GM12878 (cell line): ENCODE results near the gene TRIAP1. TPM values are rescaled to one million over a fixed set of nuclear protein-coding genes. Genes with fewer than 3 reads are reported as not detected.
A peak's percentile ranks its signal among the peaks of the same experiment; 100 is the strongest.

Experiments used
- ATAC-seq: fragments of 200-7000 bp; cut with Tn5 transposase; 3 replicates; pipeline ENCODE4 v1.9.1; 2020; ENCODE audit warnings: mild to moderate bottlenecking, moderate library complexity
- BruUV-seq: library from RNA; stranded (reverse); fragments of 400-500 nt; replicated peaks from 2 replicates; lab custom pipeline; 2021; lab: Mats Ljungman, UMichigan
- CTCF ChIA-PET: fragments of 300-600 bp; sonication (Branson Sonifier 250); formaldehyde crosslinking; extraction: SDS; loops from one replicate; lab custom pipeline; 2021; ENCODE audit warnings: inconsistent platforms; lab: Yijun Ruan, JAX
- POLR2A ChIA-PET: fragments of 350-600 bp; formaldehyde crosslinking; extraction: SDS; loops from one replicate; lab custom pipeline; 2021; ENCODE audit warnings: inconsistent platforms; lab: Charles Lee
- RAD21 ChIA-PET: fragments of 300-600 bp; sonication (Branson Sonifier 250); formaldehyde crosslinking; loops from one replicate; lab custom pipeline; 2023; ENCODE audit warnings: antibody characterized with exemption; ENCODE audit not compliant: unreplicated experiment; lab: Charles Lee
- SMC1A ChIA-PET: fragments of 300-600 bp; sonication (Branson Sonifier 250); formaldehyde crosslinking; loops from one replicate; lab custom pipeline; 2023; ENCODE audit not compliant: unreplicated experiment, uncharacterized antibody; lab: Charles Lee
- DNase-seq: peaks from one replicate; pipeline ENCODE4 v3.0.0-alpha.2; 2011; ENCODE audit warnings: low read depth, low spot score
- FAIRE-seq: peaks from 3 replicates; lab custom pipeline; 2011; peaks lifted over from hg19 to GRCh38; lab: Jason Lieb, UNC
- H2AFZ ChIP-seq: 2 replicates; pipeline ENCODE4 v1.6.0; 2011; ENCODE audit warnings: low read depth, low read length, control low read depth; ENCODE audit not compliant: control insufficient read depth
- H3K27ac ChIP-seq: 2 replicates; pipeline ENCODE4 v1.5.1; 2011; ENCODE audit warnings: control low read depth; ENCODE audit not compliant: control insufficient read depth, insufficient read depth
- H3K27me3 ChIP-seq, 2 experiments: replicated peaks in 1 of 2; 2 replicates each; pipeline versions ENCODE4 v1.6.0 to v1.6.1; 2011; ENCODE audit warnings: low read length in 1 of 2; ENCODE audit not compliant: control insufficient read depth in 2 of 2, insufficient read depth in 2 of 2
- H3K36me3 ChIP-seq, 2 experiments: 2 replicates each; pipeline ENCODE4 v1.5.1; 2011; ENCODE audit warnings: low read length in 1 of 2; ENCODE audit not compliant: control insufficient read depth in 2 of 2, insufficient read depth in 2 of 2
- H3K4me1 ChIP-seq: 2 replicates; pipeline ENCODE4 v1.6.1; 2011; ENCODE audit warnings: mild to moderate bottlenecking, low read length, moderate library complexity, mixed read lengths; ENCODE audit not compliant: control insufficient read depth, insufficient read depth
- H3K4me2 ChIP-seq: 2 replicates; pipeline ENCODE4 v1.6.0; 2011; ENCODE audit warnings: control low read depth; ENCODE audit not compliant: control insufficient read depth, insufficient read depth
- H3K4me3 ChIP-seq: fragments of 200-600 bp; sonication (generic); 2 replicates; pipeline ENCODE4 v1.5.1; 2016
- H3K79me2 ChIP-seq: 2 replicates; pipeline ENCODE4 v1.6.0; 2011; ENCODE audit warnings: low read length; ENCODE audit not compliant: control insufficient read depth, insufficient read depth
- H3K9ac ChIP-seq: 2 replicates; pipeline ENCODE4 v1.8.0; 2011; ENCODE audit warnings: low read length, control low read depth, mixed read lengths; ENCODE audit not compliant: control insufficient read depth, insufficient read depth
- H3K9me3 ChIP-seq: replicated peaks from 3 replicates; pipeline ENCODE4 v1.5.1; 2011; ENCODE audit warnings: mild to moderate bottlenecking, low read length; ENCODE audit not compliant: control insufficient read depth, insufficient read depth
- H4K20me1 ChIP-seq: 2 replicates; pipeline ENCODE4 v1.6.0; 2011; ENCODE audit not compliant: control insufficient read depth, insufficient read depth
- SPI1 ChIP-seq: IDR thresholded peaks from 2 replicates; pipeline ENCODE4 v1.6.1; 2011; ENCODE audit warnings: low read depth, mild to moderate bottlenecking, low read length, moderate library complexity, borderline replicate concordance; ENCODE audit not compliant: insufficient read depth
- ZBED1 ChIP-seq: IDR thresholded peaks from 2 replicates; pipeline ENCODE4 v1.6.1; 2016; ENCODE audit warnings: borderline replicate concordance
- WGBS: methylation state at CpG from one replicate; pipeline ENCODE4 v1.1.6; 2016; ENCODE audit warnings: low lambda C conversion rate; ENCODE audit not compliant: insufficient replicate concordance, insufficient coverage; ENCODE audit errors: missing lambda C conversion rate; 5-methylcytosine and 5-hydroxymethylcytosine counted together
- in situ Hi-C: fragments of 300-500 bp; cut with MboI; formaldehyde crosslinking; loops from 9 replicates; pipeline ENCODE4 v1.14.3; 2018; ENCODE audit warnings: mixed read lengths
- intact Hi-C: fragments of 100-400 bp; cut with micrococcal nuclease; formaldehyde crosslinking; loops from one replicate; pipeline ENCODE4 v1.14.2; 2022; ENCODE audit not compliant: unreplicated experiment
- polyA plus RNA-seq, 11 experiments: library from polyadenylated mRNA; depleted of rRNA in 4 of 11; unstranded in 6 of 11; stranded (reverse) in 5 of 11; fragments of >200 nt; fragmentation: Nextera tagmentation in 4 of 11; fragmentation: Illumina TruSeq in 1 of 11; extraction: Ambion mirVana in 4 of 11; extraction: Trizol in 1 of 11; gene quantifications; 1 replicate in 1 of 11; 2 replicates in 10 of 11; pipeline versions ENCODE4 v1.2.1 to v1.2.3, GENCODE V29; 2011 to 2016; ENCODE audit warnings: inconsistent platforms in 2 of 11, missing spikeins in 2 of 11, low read depth in 1 of 11
- total RNA-seq, 4 experiments: library from RNA; depleted of rRNA in 3 of 4; stranded (reverse); fragments of >200 nt in 3 of 4; fragmentation: Illumina TruSeq in 1 of 4; extraction: Trizol in 1 of 4; gene quantifications; 2 replicates each; pipeline versions ENCODE4 v1.2.1 to v1.2.3, GENCODE V29; 2013 to 2021
- TF ChIP-seq, protein P1 (sequence below): fragments of 450-650 bp; IDR thresholded peaks from 2 replicates; pipeline ENCODE4 v1.6.1; 2017; ENCODE audit warnings: mild to moderate bottlenecking, moderate library complexity

The TRIAP1 gene
- total and polyA plus RNA-seq, 10 of the 15 experiments (the other 5 are each of a cell fraction or from before 2014, with no cell fraction given): 44.8 to 346 (median 80.8) TPM

DNA sequence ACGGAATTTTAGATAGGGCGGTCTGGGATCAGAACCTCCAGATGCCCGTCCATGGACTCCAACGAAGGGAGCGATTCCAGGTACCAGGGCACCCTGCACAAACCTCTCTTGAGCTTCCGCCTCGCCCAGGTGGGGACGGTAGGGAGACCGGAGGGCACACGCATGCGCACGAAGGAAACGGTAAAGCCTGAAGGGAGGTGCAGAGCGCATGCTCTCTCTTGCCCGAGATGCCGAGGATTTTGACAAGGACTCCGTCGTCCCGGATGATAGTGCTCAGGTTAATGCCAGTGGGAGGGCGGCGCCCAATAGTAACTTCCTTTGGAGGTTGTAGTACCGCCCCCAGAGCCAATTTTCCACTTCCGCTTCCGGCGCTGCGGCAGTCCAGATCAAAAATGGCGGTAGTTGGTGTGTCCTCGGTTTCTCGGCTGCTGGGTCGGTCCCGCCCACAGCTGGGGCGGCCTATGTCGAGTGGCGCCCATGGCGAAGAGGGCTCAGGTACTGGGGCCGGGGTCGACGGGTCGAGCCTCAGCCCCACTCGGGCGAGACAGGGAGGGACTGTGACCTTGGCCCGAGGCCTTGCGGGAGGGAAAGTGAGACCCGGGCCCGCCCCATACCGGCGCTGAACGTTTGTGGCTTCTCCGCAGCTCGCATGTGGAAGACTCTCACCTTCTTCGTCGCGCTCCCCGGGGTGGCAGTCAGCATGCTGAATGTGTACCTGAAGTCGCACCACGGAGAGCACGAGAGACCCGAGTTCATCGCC is 8.3 kb downstream of the TRIAP1 start, which contains the start of gene COX6A1 (continued):
- TF ChIP-seq, protein P1, sequence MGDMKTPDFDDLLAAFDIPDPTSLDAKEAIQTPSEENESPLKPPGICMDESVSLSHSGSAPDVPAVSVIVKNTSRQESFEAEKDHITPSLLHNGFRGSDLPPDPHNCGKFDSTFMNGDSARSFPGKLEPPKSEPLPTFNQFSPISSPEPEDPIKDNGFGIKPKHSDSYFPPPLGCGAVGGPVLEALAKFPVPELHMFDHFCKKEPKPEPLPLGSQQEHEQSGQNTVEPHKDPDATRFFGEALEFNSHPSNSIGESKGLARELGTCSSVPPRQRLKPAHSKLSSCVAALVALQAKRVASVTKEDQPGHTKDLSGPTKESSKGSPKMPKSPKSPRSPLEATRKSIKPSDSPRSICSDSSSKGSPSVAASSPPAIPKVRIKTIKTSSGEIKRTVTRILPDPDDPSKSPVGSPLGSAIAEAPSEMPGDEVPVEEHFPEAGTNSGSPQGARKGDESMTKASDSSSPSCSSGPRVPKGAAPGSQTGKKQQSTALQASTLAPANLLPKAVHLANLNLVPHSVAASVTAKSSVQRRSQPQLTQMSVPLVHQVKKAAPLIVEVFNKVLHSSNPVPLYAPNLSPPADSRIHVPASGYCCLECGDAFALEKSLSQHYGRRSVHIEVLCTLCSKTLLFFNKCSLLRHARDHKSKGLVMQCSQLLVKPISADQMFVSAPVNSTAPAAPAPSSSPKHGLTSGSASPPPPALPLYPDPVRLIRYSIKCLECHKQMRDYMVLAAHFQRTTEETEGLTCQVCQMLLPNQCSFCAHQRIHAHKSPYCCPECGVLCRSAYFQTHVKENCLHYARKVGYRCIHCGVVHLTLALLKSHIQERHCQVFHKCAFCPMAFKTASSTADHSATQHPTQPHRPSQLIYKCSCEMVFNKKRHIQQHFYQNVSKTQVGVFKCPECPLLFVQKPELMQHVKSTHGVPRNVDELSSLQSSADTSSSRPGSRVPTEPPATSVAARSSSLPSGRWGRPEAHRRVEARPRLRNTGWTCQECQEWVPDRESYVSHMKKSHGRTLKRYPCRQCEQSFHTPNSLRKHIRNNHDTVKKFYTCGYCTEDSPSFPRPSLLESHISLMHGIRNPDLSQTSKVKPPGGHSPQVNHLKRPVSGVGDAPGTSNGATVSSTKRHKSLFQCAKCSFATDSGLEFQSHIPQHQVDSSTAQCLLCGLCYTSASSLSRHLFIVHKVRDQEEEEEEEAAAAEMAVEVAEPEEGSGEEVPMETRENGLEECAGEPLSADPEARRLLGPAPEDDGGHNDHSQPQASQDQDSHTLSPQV: no peak
- TF ChIP-seq, all 136 proteins: peak for 41

DNA sequence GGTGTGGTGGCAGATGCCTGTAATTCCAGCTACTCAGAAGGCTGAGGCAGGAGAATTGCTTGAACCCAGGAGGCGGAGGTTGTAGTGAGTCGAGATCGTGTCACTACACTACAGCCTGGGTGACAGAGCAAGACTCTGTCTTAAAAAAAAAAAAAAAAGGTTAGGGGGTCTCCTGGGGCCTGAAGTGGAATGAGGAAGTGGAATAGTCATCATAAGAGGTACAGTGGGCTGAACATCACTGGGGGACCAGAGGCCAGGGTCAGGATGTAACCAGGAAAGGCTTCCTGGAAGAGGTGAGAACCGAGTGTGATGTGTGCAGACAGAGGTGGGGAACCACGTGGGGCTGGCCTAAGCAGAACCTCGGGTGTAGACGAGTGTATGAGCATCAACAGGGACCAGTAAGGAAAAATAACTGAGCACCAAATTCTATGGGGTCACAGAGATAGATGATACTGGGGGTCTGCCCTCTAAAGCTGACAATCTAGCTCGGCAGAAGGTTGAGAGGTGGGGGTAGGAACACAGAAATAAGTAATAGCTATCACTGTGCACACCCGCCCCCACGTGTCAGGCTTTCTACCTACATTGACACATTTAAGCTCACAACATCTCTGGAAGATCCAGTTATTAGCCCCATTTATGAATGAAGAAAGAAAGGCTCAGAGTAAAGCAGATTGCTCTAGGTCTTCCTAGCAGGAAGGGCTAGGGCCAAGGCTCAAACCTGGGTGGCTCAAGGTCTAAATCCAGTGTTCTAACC is 13.2 kb downstream of the TRIAP1 start:
- Histone ChIP-seq H3K27ac (no peak overlapping the region), H3K4me1 (no peaks in the 10 kb centered on the region), H3K4me3 (no peak overlapping the region), H3K36me3 (no peaks in the 10 kb centered on the region), H3K79me2 (peaks cover 3% of the 10 kb centered on the region), H3K9ac (no peak overlapping the region), H3K9me3 (no peaks in the 10 kb centered on the region), H4K20me1 (no peaks in the 10 kb centered on the region), H3K4me2 (no peak overlapping the region), H3K27me3 (no peaks in the 10 kb centered on the region), H2AFZ (no peak overlapping the region)
- DNase-seq (no peak), ATAC-seq (no peak), FAIRE-seq (no peak)
- TF ChIP-seq SPI1 (peak; percentile 50; the same call in 1 of the 2 replicates), ZBED1 (no peak)
- WGBS: 5% methylated on average over 10 of the region's 10 CpGs
- RAD21 ChIA-PET: no interaction called here
- intact Hi-C loops (no loop called here), in situ Hi-C loops (loop anchor here (5.0 to 10.0 kb wide), 2 partner anchors 76 to 108 kb away; partner anchors contain the start of gene PLA2G1B)
- CTCF ChIA-PET: interaction anchor here (0.6 to 2.4 kb wide), 4 partner anchors 77 to 108 kb away, joined by 3 to 7 read pairs (median 4); no protein-coding TSS in a partner anchor
- POLR2A ChIA-PET: interaction anchor here (0.5 to 0.9 kb wide), 2 partner anchors 11 to 14 kb away, joined by 3 to 4 read pairs; no protein-coding TSS in a partner anchor
- BruUV-seq: no TSS peak
- SMC1A ChIA-PET: interaction anchor here (1.1 kb wide), 1 partner anchor 193 kb away, joined by 3 read pairs; no protein-coding TSS in a partner anchor
